ENCODE results near the gene SORCS3. TPM values are rescaled to one million over a fixed set of nuclear protein-coding genes. Genes with fewer than 3 reads are reported as not detected.

Gene SORCS3
- total and polyA plus RNA-seq, 2 of the 4 experiments (the other 2 are of a cell fraction) = not detected

DNA sequence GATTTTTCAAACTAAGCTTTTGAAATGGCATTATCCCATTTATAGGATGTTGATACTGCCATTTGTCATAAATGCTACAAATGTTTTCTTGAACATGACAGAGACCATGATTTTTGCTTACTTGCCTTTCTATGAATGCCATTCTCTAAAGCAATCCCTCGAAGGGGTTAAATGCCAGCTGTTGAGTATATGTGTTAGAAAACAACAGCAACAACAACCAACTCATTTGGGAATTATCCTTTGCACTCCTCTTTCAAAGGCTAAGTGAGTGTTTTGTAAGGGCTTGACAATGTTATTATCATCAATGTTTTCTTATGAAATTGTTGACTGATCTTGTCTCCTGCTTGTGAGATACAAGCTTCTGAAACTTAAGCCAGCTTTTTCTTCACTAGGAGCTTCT is 529.4 kb downstream of the SORCS3 start:
- no peak overlapping the region for H2BK20ac ChIP-seq (ENCODE audit: low read depth, low read length)
- in situ Hi-C loops (cut with MboI; ENCODE audit: low sequenced_read_pairs) (no loop called here), intact Hi-C loops (cut with micrococcal nuclease) (no loop called here), dilution Hi-C loops (cut with HindIII; ENCODE audit: low sequenced_read_pairs, unreplicated experiment) (no loop called here)
- no CpG with 5 or more reads among the region's 1 CpG for WGBS, 2 experiments (ENCODE audit: extremely low coverage in 2 of 2, insufficient read length in 1 of 2)
- H3K4me1 ChIP-seq (ENCODE audit: control insufficient read depth, insufficient read depth, low read length) = no peaks in the 10 kb centered on the region
- H2AFZ ChIP-seq (replicated peaks; ENCODE audit: low read length, poor library complexity) = no peak overlapping the region
- H3K27ac ChIP-seq (ENCODE audit: insufficient read depth, low read length) = no peak overlapping the region
- H3K36me3 ChIP-seq (ENCODE audit: control insufficient read depth, insufficient read depth, low read length) = no peaks in the 10 kb centered on the region
- no peaks in the 10 kb centered on the region for H3K79me1 ChIP-seq (ENCODE audit: low read depth in 1 of 2, low read length in 2 of 2)
- no peak overlapping the region for H2BK120ac ChIP-seq (ENCODE audit: low read depth, low read length)
- no peak overlapping the region for H3K4ac ChIP-seq (ENCODE audit: low read depth, low read length)
- H3K14ac ChIP-seq (replicated peaks; ENCODE audit: low read depth, low read length) = no peak overlapping the region
- no peak overlapping the region for H3K9ac ChIP-seq (ENCODE audit: low read depth, low read length)
- H4K8ac ChIP-seq (ENCODE audit: low read depth in 2 of 2, low read length in 2 of 2) = no peak overlapping the region
- H3K4me3 ChIP-seq (ENCODE audit: insufficient read depth, low read depth, low read length) = no peak overlapping the region
- no peak overlapping the region for H3K4me2 ChIP-seq (ENCODE audit: low read depth, low read length)
- ChIA-PET CTCF (no interaction called here), POLR2A (ENCODE audit: unreplicated experiment) (no interaction called here)
- H3K27me3 ChIP-seq (ENCODE audit: control insufficient read depth, insufficient read depth, low read length) = no peaks in the 10 kb centered on the region
- no peak overlapping the region for H4K5ac ChIP-seq (ENCODE audit: low read depth, low read length)
- H3K9me1 ChIP-seq (ENCODE audit: insufficient read depth, low read length) = no peaks in the 10 kb centered on the region
- no peak overlapping the region for H2AK5ac ChIP-seq (ENCODE audit: low read depth, low read length)
- H2BK15ac ChIP-seq (ENCODE audit: low read depth, low read length) = no peak overlapping the region
- H3K9me3 ChIP-seq (ENCODE audit: control insufficient read depth, insufficient read depth, low read length) = peaks cover 9% of the 10 kb centered on the region
- H2BK5ac ChIP-seq (ENCODE audit: low read depth, low read length, poor library complexity, severe bottlenecking) = no peak overlapping the region
- H3K23ac ChIP-seq (ENCODE audit: low read depth, low read length) = no peak overlapping the region
- no peak overlapping the region for H2AK9ac ChIP-seq (replicated peaks; ENCODE audit: low read depth, low read length, poor library complexity)
- ATAC-seq (ENCODE audit: low read depth) (no peak), DNase-seq (no peak)
- no peaks in the 10 kb centered on the region for H4K20me1 ChIP-seq (ENCODE audit: insufficient read depth, low read length)
- BruUV-seq (replicated peaks) = no TSS peak
- H3K56ac ChIP-seq (ENCODE audit: extremely low read depth, insufficient read depth, low read length) = no peak overlapping the region
- H3K18ac ChIP-seq (ENCODE audit: low read depth, low read length) = no peak overlapping the region
- H4K91ac ChIP-seq (ENCODE audit: insufficient read depth, low read depth, low read length) = no peak overlapping the region
- TF ChIP-seq MAFK (IDR thresholded peaks at IDR 0.05; ENCODE audit: low read depth, low read length) = no peak
- TF ChIP-seq ELK1 (IDR thresholded peaks at IDR 0.05; ENCODE audit: borderline replicate concordance, low read depth, low read length) = no peak
- no peak for TF ChIP-seq SMC3 (IDR thresholded peaks at IDR 0.05; ENCODE audit: low read depth, low read length)
- TF ChIP-seq POLR2A (IDR thresholded peaks at IDR 0.05; ENCODE audit: low read depth, low read length) = no peak
- no peak for TF ChIP-seq CEBPB (IDR thresholded peaks at IDR 0.05; ENCODE audit: low read depth, low read length)
- TF ChIP-seq RAD21 (IDR thresholded peaks at IDR 0.05; ENCODE audit: low read length) = no peak
- no peak for TF ChIP-seq NFE2L2 (IDR thresholded peaks at IDR 0.05; ENCODE audit: low read depth, low read length)
- TF ChIP-seq FOS (IDR thresholded peaks at IDR 0.05; ENCODE audit: low read depth, low read length) = no peak
- no peak for TF ChIP-seq BHLHE40 (IDR thresholded peaks at IDR 0.05; ENCODE audit: low read depth, low read length)
- TF ChIP-seq CTCF (conservative IDR thresholded peaks at IDR 0.05; ENCODE audit: low read depth, low read length) = no peak
- TF ChIP-seq, protein P1, sequence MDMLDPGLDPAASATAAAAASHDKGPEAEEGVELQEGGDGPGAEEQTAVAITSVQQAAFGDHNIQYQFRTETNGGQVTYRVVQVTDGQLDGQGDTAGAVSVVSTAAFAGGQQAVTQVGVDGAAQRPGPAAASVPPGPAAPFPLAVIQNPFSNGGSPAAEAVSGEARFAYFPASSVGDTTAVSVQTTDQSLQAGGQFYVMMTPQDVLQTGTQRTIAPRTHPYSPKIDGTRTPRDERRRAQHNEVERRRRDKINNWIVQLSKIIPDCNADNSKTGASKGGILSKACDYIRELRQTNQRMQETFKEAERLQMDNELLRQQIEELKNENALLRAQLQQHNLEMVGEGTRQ (IDR thresholded peaks at IDR 0.05; ENCODE audit: low read depth, low read length) = no peak

All from IMR-90 (cell line).